Left ventricle myocardium inferior (tissue), 1 donor: ENCODE data around the gene NCOR1. TPM values are rescaled to one million over a fixed set of nuclear protein-coding genes. Genes with fewer than 3 reads are reported as not detected.

ENCODE experiments used
- DNase-seq: peaks from one replicate; pipeline ENCODE4 v3.0.0-alpha.2; 2020
- H3K27ac ChIP-seq: fragments of 200-600 bp; replicated peaks from 2 replicates; pipeline ENCODE4 v1.8.0; 2021
- H3K27me3 ChIP-seq: fragments of 200-600 bp; 2 replicates; pipeline ENCODE4 v1.8.0; 2021; ENCODE audit warnings: low read depth
- H3K36me3 ChIP-seq: fragments of 200-600 bp; 2 replicates; pipeline ENCODE4 v1.8.0; 2021
- H3K4me1 ChIP-seq: fragments of 200-600 bp; 2 replicates; pipeline ENCODE4 v1.8.0; 2021
- H3K4me3 ChIP-seq: fragments of 200-600 bp; 2 replicates; pipeline ENCODE4 v1.8.0; 2021; ENCODE audit warnings: mild to moderate bottlenecking, moderate library complexity
- H3K9me3 ChIP-seq: fragments of 200-600 bp; replicated peaks from 2 replicates; pipeline ENCODE4 v1.8.0; 2021
- intact Hi-C: fragments of 100-400 bp; cut with micrococcal nuclease; formaldehyde crosslinking; loops from one replicate; pipeline ENCODE4 v1.11.0; 2022
- total RNA-seq: library from RNA; stranded (reverse); fragmentation: NEBNext Ultra II Directional; extraction: Animal tissue kit (Norgen Biotek cat#: 25700); gene quantifications from one replicate; pipeline ENCODE4 v1.2.1, GENCODE V29; 2021
- TF ChIP-seq, protein P1 (sequence below): fragments of 200-600 bp; IDR thresholded peaks from 2 replicates; pipeline ENCODE4 v1.8.0; 2021; ENCODE audit warnings: antibody characterized with exemption, mild to moderate bottlenecking, borderline replicate concordance
- donor health status: DM: no; HTN: yes; CAD: no; lungs with severe emphysema.

NCOR1 gene
- total RNA-seq, 1 donor from 2014 or later = 60.1 TPM

DNA sequence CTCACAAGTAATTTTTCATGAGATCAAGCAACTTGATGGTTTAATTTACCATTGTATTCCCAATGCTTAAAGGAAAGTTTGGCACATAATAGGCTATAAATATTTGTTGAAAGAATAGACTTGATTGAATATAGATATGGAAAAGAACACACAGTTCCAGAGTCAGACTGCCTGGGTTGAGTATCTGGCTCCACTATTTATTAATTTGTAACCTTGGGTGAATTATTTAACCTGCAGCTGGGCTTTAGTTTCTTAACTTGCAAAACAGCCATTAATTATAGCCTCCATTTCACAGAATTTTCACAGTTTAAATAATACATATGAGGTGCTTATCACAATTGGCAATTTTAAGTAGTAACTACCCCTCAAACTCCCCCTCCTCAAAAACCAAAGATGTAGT lies 73.6 kb downstream of the NCOR1 start:
- H3K27me3 ChIP-seq = no peaks in the 10 kb centered on the region
- intact Hi-C loops = no loop called here
- peaks cover 85% of the 10 kb centered on the region for H3K36me3 ChIP-seq
- TF ChIP-seq, protein P1, sequence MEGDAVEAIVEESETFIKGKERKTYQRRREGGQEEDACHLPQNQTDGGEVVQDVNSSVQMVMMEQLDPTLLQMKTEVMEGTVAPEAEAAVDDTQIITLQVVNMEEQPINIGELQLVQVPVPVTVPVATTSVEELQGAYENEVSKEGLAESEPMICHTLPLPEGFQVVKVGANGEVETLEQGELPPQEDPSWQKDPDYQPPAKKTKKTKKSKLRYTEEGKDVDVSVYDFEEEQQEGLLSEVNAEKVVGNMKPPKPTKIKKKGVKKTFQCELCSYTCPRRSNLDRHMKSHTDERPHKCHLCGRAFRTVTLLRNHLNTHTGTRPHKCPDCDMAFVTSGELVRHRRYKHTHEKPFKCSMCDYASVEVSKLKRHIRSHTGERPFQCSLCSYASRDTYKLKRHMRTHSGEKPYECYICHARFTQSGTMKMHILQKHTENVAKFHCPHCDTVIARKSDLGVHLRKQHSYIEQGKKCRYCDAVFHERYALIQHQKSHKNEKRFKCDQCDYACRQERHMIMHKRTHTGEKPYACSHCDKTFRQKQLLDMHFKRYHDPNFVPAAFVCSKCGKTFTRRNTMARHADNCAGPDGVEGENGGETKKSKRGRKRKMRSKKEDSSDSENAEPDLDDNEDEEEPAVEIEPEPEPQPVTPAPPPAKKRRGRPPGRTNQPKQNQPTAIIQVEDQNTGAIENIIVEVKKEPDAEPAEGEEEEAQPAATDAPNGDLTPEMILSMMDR = no peak
- no peaks in the 10 kb centered on the region for H3K9me3 ChIP-seq
- no peak overlapping the region for H3K4me3 ChIP-seq
- peaks cover 5% of the 10 kb centered on the region for H3K4me1 ChIP-seq
- H3K27ac ChIP-seq = no peak overlapping the region
- DNase-seq = no peak

- TF ChIP-seq, protein P1 = no peak
- Histone ChIP-seq H3K36me3 (peaks cover 88% of the 10 kb centered on the region), H3K27ac (no peak overlapping the region), H3K27me3 (no peaks in the 10 kb centered on the region), H3K4me1 (peaks cover 5% of the 10 kb centered on the region), H3K9me3 (no peaks in the 10 kb centered on the region), H3K4me3 (no peak overlapping the region)
- intact Hi-C loops = no loop called here
- DNase-seq = no peak
These were observed 74.5 kb downstream of the NCOR1 start for GRCh38 chr17:16140854-16141253.

DNA sequence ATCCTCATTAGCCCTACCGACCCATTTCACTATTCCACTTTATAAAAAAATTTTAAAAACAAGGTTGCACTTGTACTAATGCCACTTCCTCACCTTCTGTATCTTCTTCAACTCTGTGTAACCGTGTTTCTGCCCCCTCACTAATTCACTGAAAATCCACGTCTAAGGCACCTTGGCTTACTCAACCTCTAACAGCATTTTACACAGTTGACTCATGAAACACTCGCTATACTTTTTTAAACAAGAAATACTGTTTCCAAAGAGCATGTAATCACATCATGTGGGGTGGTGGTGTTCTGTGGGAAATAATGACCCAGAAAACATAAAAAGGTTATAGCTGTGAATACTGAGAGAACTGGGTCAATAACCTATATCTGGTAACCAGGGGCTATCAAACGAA lies 79.9 kb downstream of the NCOR1 start:
- Histone ChIP-seq H3K36me3 (peaks cover 87% of the 10 kb centered on the region), H3K9me3 (no peaks in the 10 kb centered on the region), H3K4me1 (no peaks in the 10 kb centered on the region)

GRCh38 chr17:16131593-16131992 lies 83.7 kb downstream of the NCOR1 start:
- DNase-seq = no peak
- H3K9me3 ChIP-seq = no peaks in the 10 kb centered on the region
- peaks cover 8% of the 10 kb centered on the region for H3K4me1 ChIP-seq
- intact Hi-C loops = no loop called here
- peaks cover 57% of the 10 kb centered on the region for H3K36me3 ChIP-seq
- no peak overlapping the region for H3K27ac ChIP-seq
- no peak overlapping the region for H3K4me3 ChIP-seq
- TF ChIP-seq, protein P1 = no peak
- H3K27me3 ChIP-seq = no peaks in the 10 kb centered on the region

More for the DNA sequence above, 79.9 kb downstream of the NCOR1 start:
- Histone ChIP-seq H3K27ac (no peak overlapping the region), H3K4me3 (no peak overlapping the region), H3K27me3 (no peaks in the 10 kb centered on the region)
- TF ChIP-seq, protein P1 = no peak
- DNase-seq = no peak
- intact Hi-C loops = no loop called here

GRCh38 chr17:16129441-16130205 lies 85.7 kb downstream of the NCOR1 start:
- Histone ChIP-seq H3K4me1 (peaks cover 8% of the 10 kb centered on the region), H3K27ac (no peak overlapping the region), H3K27me3 (no peaks in the 10 kb centered on the region), H3K9me3 (no peaks in the 10 kb centered on the region), H3K36me3 (peaks cover 60% of the 10 kb centered on the region), H3K4me3 (no peak overlapping the region)
- intact Hi-C loops = no loop called here
- TF ChIP-seq, protein P1 = no peak
- DNase-seq = no peak
